ENCODE results near the gene KCNK16.

The KCNK16 gene

GRCh38 chr6:39302669-39303424, 19.7 kb downstream of the KCNK16 start (continued):
- TF ChIP-seq ZNF148 (tag by site-specific recombination; IDR thresholded peaks at IDR 0.05; ENCODE audit: borderline replicate concordance) (no peak), ZXDB (tag by site-specific recombination; IDR thresholded peaks at IDR 0.05) (0 out of 2 replicates have a peak, but pooled peaks have one; percentile 21), ZBTB10 (tag by site-specific recombination; IDR thresholded peaks at IDR 0.05) (peak; percentile 49; the same call in 1 of the 2 replicates), ZBTB17 (tag by site-specific recombination; IDR thresholded peaks at IDR 0.05) (peak; percentile 25; the same call in 1 of the 2 replicates), ZNF654 (tag by site-specific recombination; IDR thresholded peaks at IDR 0.05; ENCODE audit: low read depth) (peak; percentile 91), PATZ1 (tag by site-specific recombination; IDR thresholded peaks at IDR 0.05) (peak; percentile 53), SETDB1 (IDR thresholded peaks at IDR 0.05; ENCODE audit: insufficient read length, low read length) (no peak), ZNF768 (tag by site-specific recombination; IDR thresholded peaks at IDR 0.05) (peak; percentile 86; the same call in 1 of the 2 replicates), ZBTB48 (tag by site-specific recombination; IDR thresholded peaks at IDR 0.05) (peak; percentile 73; the same call in 1 of the 2 replicates), KLF7 (tag by site-specific recombination; IDR thresholded peaks at IDR 0.05; ENCODE audit: borderline replicate concordance) (no peak), ZNF530 (tag by site-specific recombination; IDR thresholded peaks at IDR 0.05; ENCODE audit: low read depth) (no peak), SP2 (tag by site-specific recombination; IDR thresholded peaks at IDR 0.05) (peak; percentile 23; the same call in 1 of the 2 replicates), ZNF692 (tag by site-specific recombination; IDR thresholded peaks at IDR 0.05) (0 out of 2 replicates have a peak, but pooled peaks have one; percentile 35)

- Histone ChIP-seq H3K4me1 (ENCODE audit: control insufficient read depth, insufficient read depth, low read length) (no peaks in the 10 kb centered on the region), H3K4me3 (ENCODE audit: low read depth, low read length) (no peak overlapping the region), H3K27ac (ENCODE audit: extremely low read depth, low read depth, low read length) (no peak overlapping the region), H3K9me3 (ENCODE audit: control insufficient read depth, insufficient read depth, low read depth, low read length) (no peaks in the 10 kb centered on the region), H3K36me3 (ENCODE audit: control insufficient read depth in 2 of 2, insufficient read depth in 1 of 2, low read length in 2 of 2) (no peaks in the 10 kb centered on the region)
- ChIA-PET POLR2A (no interaction called here), CTCF (interaction anchor here (0.6 to 13.4 kb wide), 34 partner anchors 9 to 616 kb away, joined by 3 to 453 read pairs (median 7); no protein-coding TSS in a partner anchor)
- TF ChIP-seq ZBTB6 (tag by site-specific recombination; IDR thresholded peaks at IDR 0.05) (no peak), ZBTB26 (tag by site-specific recombination; optimal IDR thresholded peaks at IDR 0.05) (no peak), ZBTB48 (tag by site-specific recombination; IDR thresholded peaks at IDR 0.05) (no peak), BCL11A (tag by site-specific recombination; IDR thresholded peaks at IDR 0.05; ENCODE audit: low read depth) (no peak), PBX3 (CRISPR knock-in tag; IDR thresholded peaks at IDR 0.05) (no peak), ZNF324 (tag by site-specific recombination; IDR thresholded peaks at IDR 0.05) (no peak), ZNF48 (tag by site-specific recombination; IDR thresholded peaks at IDR 0.05) (no peak)
These were observed 20.5 kb downstream of the KCNK16 start for GRCh38 chr6:39302011-39302410.

Measured in HEK293 (cell line).